Neuron (in vitro differentiated cells): ENCODE measurements around the gene CATSPERZ.
A peak's percentile ranks its signal among the peaks of the same experiment; 100 is the strongest.

Experiments used
- H2AFZ ChIP-seq: one replicate; pipeline ENCODE4 v1.6.1; 2013; ENCODE audit warnings: low read depth, mild to moderate bottlenecking, inconsistent platforms, low read length, moderate library complexity
- H3K27me3 ChIP-seq: one replicate; pipeline ENCODE4 v1.6.1; 2013; ENCODE audit warnings: low read length; ENCODE audit not compliant: insufficient read depth
- H3K36me3 ChIP-seq: one replicate; pipeline ENCODE4 v1.6.1; 2013; ENCODE audit warnings: low read length; ENCODE audit not compliant: insufficient read depth
- H3K4me1 ChIP-seq: one replicate; pipeline ENCODE4 v1.6.1; 2013; ENCODE audit warnings: low read length; ENCODE audit not compliant: insufficient read depth
- H3K4me3 ChIP-seq: 2 replicates; pipeline ENCODE4 v1.5.1; 2013; ENCODE audit warnings: mild to moderate bottlenecking, low read length, moderate library complexity
- H3K9me3 ChIP-seq: one replicate; pipeline ENCODE4 v1.6.1; 2013; ENCODE audit warnings: low read length

Gene CATSPERZ

GRCh38 chr11:64299847-64300648, at the start of gene CATSPERZ:
CATSPERZ (plus strand) TSS chr11:64300358; CDS start chr11:64300411, 53 bp downstream.
- H2AFZ ChIP-seq = peak within 1 kb of the TSS; percentile 77
- no peaks in the 10 kb centered on the region for H3K9me3 ChIP-seq
- peaks cover 50% of the 10 kb centered on the region for H3K27me3 ChIP-seq
- peaks cover 21% of the 10 kb centered on the region for H3K4me1 ChIP-seq
- H3K36me3 ChIP-seq = no peaks in the 10 kb centered on the region
- H3K4me3 ChIP-seq = peak within 1 kb of the TSS; percentile 29

- Histone ChIP-seq H2AFZ (peak overlapping the region; percentile 71), H3K9me3 (no peaks in the 10 kb centered on the region), H3K27me3 (no peaks in the 10 kb centered on the region), H3K4me3 (peak overlapping the region; percentile 55), H3K4me1 (peaks cover 39% of the 10 kb centered on the region), H3K36me3 (no peaks in the 10 kb centered on the region)
Measured at GRCh38 chr11:64250415-64251015, 49.6 kb upstream of the CATSPERZ start.

- peak within 1 kb of the TSS; percentile 71 for H2AFZ ChIP-seq
Measured at GRCh38 chr11:64251016-64251752, 49.0 kb upstream of the CATSPERZ start, which contains the start of gene PLCB3. PLCB3 (plus strand) TSS chr11:64251530; CDS start chr11:64251650, 120 bp downstream.

DNA sequence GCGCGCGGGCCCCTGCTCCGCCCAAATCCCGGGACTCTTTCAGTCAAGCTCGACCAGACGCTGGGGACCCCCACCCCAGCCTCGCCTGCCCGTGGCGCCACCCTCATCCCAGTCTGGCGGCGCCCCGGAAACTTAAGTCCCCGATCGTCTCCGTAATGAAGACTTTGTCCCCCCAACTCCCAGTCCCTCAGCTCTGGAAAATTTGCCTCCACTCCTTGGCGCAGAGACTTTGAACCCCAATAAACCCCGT, 48.5 kb upstream of the CATSPERZ start:
- H3K9me3 ChIP-seq = no peaks in the 10 kb centered on the region
- no peaks in the 10 kb centered on the region for H3K27me3 ChIP-seq
- H3K36me3 ChIP-seq = peaks cover 11% of the 10 kb centered on the region
- H3K4me3 ChIP-seq = peak overlapping the region; percentile 55
- peak overlapping the region; percentile 69 for H2AFZ ChIP-seq
- peaks cover 36% of the 10 kb centered on the region for H3K4me1 ChIP-seq

More at GRCh38 chr11:64251016-64251752, 49.0 kb upstream of the CATSPERZ start, which contains the start of gene PLCB3:
- Histone ChIP-seq H3K36me3 (peaks cover 6% of the 10 kb centered on the region), H3K27me3 (no peaks in the 10 kb centered on the region), H3K4me3 (peak within 1 kb of the TSS; percentile 55), H3K9me3 (no peaks in the 10 kb centered on the region), H3K4me1 (peaks cover 36% of the 10 kb centered on the region)

DNA sequence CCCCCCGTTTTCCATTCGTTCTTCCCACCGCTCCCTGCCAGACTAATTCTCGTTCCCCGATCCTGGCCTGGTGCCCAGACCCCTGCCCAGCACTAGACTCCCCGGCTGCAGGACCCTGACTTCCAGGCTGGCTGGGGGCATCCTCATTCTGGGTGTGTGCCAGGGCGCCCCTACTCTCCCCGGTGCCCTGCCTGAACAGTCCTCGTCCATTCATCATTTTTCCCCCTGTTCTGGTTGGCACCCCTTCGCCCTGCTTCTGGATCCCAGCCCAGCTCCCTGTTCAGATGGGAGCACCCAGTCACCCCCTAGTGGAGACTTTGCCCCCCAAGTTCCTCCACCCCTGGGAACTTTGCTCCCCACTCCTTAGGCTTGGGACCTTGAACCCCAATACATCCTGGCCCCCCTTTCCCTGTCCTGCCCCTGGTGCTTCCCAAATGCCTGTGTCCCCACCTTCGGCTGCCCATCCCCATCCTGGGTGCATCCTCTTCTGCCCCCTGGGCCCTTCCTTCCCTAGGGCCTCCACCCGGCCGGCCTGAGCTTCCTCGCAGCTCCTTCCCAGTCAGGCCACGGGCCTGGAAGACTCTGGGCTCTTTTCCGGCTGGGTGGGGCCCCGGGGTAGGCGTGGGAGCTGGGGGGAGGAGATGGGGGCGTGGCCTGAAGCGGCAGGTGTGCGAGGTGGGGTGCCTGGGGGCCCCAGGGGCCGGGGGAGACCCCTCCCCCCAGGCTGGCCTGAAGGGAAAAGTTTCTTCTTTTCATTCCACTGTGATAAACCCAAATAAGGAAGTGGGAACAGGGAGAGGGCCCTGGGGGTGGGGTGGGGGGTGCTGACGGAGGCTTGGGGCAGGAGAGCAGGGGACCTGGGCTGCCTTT, 47.9 kb upstream of the CATSPERZ start:
- Histone ChIP-seq H3K9me3 (no peaks in the 10 kb centered on the region), H3K4me1 (peaks cover 33% of the 10 kb centered on the region), H3K36me3 (peaks cover 11% of the 10 kb centered on the region), H3K4me3 (peak overlapping the region; percentile 55), H3K27me3 (no peaks in the 10 kb centered on the region), H2AFZ (peak overlapping the region; percentile 69)

DNA sequence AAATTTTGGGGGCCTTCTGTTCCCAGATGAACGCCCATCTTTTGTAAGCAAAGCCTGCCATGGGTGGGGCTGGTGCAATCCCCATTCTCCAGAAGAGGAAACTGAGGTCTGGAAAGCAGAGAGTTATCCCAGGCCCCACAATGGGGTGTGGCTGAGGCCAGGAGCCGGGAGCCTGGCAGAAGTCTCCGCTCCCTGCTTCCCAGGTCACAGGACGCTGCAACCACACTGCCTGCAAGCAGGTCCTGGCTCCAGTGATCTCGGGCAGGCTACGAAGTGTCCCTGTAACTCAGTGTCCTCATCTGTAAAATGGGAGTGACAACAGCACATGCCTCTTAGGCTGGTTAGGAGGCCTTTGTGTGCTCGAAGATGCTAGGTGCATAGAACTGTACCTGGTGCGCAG, 47.1 kb upstream of the CATSPERZ start:
- Histone ChIP-seq H2AFZ (no peak overlapping the region), H3K36me3 (peaks cover 12% of the 10 kb centered on the region), H3K4me3 (no peak overlapping the region), H3K4me1 (peaks cover 26% of the 10 kb centered on the region), H3K9me3 (no peaks in the 10 kb centered on the region), H3K27me3 (no peaks in the 10 kb centered on the region)

- H3K27me3 ChIP-seq = no peaks in the 10 kb centered on the region
- no peak overlapping the region for H3K4me3 ChIP-seq
- peaks cover 22% of the 10 kb centered on the region for H3K4me1 ChIP-seq
- H3K36me3 ChIP-seq = peaks cover 16% of the 10 kb centered on the region
- H2AFZ ChIP-seq = no peak overlapping the region
- H3K9me3 ChIP-seq = no peaks in the 10 kb centered on the region
Measured at GRCh38 chr11:64253481-64253880, 46.7 kb upstream of the CATSPERZ start.

DNA sequence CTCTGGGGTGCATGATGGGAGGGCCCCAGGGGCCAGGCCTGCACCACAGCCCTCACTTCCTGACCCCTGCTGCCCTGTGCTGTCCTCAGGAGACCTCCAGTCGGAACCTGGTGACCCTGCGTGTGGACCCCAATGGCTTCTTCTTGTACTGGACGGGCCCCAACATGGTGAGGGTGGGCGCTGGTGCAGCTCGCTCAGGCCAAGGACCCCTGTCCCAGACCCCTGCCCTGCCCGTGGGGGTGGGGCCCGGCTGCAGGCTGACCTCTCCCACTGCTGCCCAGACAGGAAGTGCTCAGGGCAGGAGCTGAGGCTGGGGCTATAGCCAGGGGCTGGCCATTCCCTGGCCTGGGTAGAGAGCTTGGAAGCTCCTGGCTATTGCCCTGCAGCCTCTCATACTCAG, 45.8 kb upstream of the CATSPERZ start:
- Histone ChIP-seq H2AFZ (no peak overlapping the region), H3K4me1 (peaks cover 19% of the 10 kb centered on the region), H3K9me3 (no peaks in the 10 kb centered on the region), H3K36me3 (peaks cover 21% of the 10 kb centered on the region), H3K27me3 (no peaks in the 10 kb centered on the region), H3K4me3 (no peak overlapping the region)

- Histone ChIP-seq H3K4me1 (peaks cover 13% of the 10 kb centered on the region), H3K4me3 (no peak overlapping the region), H3K9me3 (no peaks in the 10 kb centered on the region), H3K36me3 (peaks cover 31% of the 10 kb centered on the region), H2AFZ (no peak overlapping the region), H3K27me3 (no peaks in the 10 kb centered on the region)
Measured at GRCh38 chr11:64255135-64256128, 44.7 kb upstream of the CATSPERZ start.

DNA sequence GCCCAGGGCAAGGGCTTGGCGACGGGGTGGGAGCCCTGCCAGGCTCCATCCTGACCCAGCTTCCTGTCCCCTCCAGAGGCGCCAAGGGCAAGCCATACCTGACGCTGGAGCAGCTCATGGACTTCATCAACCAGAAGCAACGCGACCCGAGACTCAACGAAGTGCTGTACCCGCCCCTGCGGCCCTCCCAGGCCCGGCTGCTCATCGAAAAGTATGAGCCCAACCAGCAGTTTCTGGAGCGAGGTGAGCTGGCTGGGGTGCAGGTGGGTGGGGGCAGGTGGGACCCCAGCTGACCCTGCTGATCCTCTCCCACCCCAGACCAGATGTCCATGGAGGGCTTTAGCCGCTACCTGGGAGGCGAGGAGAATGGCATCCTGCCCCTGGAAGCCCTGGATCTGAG, 43.9 kb upstream of the CATSPERZ start:
- H3K4me3 ChIP-seq = no peak overlapping the region
- H3K36me3 ChIP-seq = peaks cover 35% of the 10 kb centered on the region
- no peaks in the 10 kb centered on the region for H3K27me3 ChIP-seq
- no peak overlapping the region for H2AFZ ChIP-seq
- no peaks in the 10 kb centered on the region for H3K9me3 ChIP-seq
- peaks cover 6% of the 10 kb centered on the region for H3K4me1 ChIP-seq

GRCh38 chr11:64258356-64258755, 41.8 kb upstream of the CATSPERZ start:
- Histone ChIP-seq H3K36me3 (peaks cover 55% of the 10 kb centered on the region), H3K4me1 (no peaks in the 10 kb centered on the region), H3K4me3 (no peak overlapping the region), H3K9me3 (no peaks in the 10 kb centered on the region), H3K27me3 (no peaks in the 10 kb centered on the region), H2AFZ (no peak overlapping the region)
